GM10266 (cell line): ENCODE results near the gene ENGASE.

Experiments
- DNase-seq: peaks from one replicate; pipeline ENCODE4 v3.0.0; 2012; ENCODE audit errors: extremely low spot score
- TF ChIP-seq, protein P1 (sequence below): IDR thresholded peaks from 2 replicates; pipeline ENCODE4 v1.5.1; 2012; ENCODE audit warnings: mild to moderate bottlenecking, low read depth; ENCODE audit not compliant: control insufficient read depth, insufficient read depth; ENCODE audit errors: missing control alignments

ENGASE gene

DNA sequence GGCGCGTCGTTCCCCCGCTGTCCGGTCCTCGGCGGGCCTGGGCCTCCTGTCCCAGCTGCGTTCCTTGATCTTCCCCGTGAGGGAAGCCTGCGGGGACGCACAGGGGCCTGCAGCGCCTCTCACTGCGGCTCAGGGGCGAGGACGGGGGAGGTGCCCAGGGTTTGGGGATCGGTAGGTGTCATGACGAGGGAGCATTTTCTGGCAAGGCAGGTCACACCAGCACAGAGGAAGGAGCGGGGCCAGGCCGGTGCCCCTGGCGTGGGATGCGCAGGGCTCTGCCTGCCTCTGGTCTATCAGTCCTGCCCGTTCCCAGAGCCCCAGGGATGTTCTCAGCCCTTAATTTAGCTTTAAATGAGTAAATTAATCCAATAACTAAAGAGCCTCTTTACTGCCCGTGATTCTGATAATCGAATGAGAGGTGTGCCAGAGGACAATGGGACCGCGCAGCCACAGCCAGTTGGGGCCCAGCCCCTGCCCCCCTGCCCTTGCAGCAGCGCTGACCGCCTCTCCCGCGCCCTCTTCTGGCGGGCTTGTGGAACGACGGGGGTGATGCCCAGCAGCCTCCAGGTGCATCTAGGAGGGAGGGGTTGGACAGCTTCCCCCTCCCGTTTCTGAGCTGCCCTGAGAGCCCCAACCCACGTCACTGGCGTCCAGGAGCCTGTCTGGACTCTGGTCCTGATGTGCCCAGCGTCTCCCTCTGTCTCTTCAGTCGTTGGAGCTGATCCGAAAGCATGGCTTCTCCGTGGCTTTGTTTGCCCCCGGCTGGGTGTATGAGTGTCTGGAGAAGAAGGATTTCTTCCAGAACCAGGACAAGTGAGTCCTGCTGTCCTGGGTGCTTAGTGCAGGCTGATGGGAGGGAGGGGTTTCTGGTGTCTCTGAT, 7.9 kb downstream of the ENGASE start:
- peak; percentile 82 for DNase-seq
- TF ChIP-seq, protein P1, sequence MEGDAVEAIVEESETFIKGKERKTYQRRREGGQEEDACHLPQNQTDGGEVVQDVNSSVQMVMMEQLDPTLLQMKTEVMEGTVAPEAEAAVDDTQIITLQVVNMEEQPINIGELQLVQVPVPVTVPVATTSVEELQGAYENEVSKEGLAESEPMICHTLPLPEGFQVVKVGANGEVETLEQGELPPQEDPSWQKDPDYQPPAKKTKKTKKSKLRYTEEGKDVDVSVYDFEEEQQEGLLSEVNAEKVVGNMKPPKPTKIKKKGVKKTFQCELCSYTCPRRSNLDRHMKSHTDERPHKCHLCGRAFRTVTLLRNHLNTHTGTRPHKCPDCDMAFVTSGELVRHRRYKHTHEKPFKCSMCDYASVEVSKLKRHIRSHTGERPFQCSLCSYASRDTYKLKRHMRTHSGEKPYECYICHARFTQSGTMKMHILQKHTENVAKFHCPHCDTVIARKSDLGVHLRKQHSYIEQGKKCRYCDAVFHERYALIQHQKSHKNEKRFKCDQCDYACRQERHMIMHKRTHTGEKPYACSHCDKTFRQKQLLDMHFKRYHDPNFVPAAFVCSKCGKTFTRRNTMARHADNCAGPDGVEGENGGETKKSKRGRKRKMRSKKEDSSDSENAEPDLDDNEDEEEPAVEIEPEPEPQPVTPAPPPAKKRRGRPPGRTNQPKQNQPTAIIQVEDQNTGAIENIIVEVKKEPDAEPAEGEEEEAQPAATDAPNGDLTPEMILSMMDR = peak; percentile 81

DNA sequence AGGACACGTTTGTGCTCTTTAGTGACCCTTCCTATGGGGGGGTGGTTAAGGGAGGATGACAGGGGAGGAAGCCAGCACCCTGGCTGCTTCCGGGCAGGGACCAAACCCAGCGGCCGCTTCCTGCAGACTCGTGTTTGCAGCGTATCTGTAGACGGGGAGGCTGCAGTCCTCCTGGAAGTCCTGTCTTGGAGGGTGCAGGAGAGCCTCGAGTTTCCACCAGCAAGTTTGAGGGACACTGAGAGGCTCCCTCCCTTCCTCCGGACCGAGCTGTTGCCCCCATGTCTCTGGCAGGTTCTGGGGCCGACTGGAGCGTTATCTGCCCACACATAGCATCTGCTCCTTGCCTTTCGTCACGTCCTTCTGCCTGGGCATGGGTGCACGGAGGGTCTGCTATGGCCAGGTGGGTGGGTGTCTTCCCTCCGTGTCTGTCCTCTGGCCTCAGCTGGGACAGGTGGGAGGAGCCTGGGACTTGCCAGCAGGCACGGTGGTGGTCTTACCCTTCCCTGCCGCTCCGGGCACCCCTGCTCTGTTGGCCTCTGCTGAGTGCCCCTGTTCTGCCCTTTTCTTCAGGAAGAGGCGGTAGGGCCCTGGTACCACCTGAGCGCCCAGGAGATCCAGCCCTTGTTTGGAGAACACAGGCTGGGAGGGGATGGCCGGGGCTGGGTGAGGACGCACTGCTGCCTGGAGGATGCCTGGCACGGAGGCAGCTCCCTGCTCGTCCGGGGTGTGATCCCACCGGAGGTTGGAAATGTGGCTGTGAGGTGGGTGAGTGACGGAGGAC, 8.8 kb downstream of the ENGASE start:
- TF ChIP-seq, protein P1 = no peak
- no peak for DNase-seq

DNA sequence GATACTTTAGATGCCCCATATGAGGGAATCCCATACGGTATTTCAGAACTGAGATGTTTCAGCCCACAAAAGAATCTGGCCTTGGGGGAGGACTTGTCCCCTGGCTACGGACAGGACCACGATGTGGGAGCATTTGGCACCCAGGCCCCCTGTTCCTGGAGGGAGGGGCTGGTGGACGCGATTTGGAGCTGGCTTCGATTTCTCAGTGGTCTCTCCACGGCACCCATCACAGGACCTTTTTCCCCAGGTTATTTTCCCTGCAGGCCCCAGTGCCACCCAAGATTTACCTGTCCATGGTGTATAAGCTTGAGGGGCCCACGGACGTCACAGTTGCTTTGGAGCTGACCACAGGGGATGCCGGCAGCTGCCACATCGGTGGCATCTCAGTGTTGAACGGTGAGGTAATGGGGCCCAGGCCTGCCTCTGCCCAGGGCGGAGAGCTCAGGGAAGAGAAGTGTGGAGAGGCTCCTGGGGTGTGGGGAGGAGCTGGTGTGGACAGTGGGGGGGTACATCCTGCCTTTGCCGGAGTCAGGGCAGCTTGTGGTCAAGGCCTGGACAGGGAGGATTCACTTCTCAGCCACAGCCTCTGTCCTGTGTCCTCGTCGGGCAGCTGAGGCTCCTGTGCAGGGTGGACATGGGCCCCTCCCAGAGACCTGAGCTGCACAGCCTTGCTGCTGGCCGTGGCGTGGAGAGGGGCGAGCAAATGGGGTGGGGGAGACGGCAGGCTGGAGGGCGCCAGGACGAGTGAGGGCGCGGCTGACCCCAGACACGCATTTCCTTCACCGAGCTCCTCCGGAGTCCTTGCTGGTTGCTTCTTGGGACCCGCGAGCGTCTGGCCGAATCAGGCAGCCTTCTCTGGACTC, 9.9 kb downstream of the ENGASE start:
- TF ChIP-seq, protein P1 = no peak
- no peak for DNase-seq

DNA sequence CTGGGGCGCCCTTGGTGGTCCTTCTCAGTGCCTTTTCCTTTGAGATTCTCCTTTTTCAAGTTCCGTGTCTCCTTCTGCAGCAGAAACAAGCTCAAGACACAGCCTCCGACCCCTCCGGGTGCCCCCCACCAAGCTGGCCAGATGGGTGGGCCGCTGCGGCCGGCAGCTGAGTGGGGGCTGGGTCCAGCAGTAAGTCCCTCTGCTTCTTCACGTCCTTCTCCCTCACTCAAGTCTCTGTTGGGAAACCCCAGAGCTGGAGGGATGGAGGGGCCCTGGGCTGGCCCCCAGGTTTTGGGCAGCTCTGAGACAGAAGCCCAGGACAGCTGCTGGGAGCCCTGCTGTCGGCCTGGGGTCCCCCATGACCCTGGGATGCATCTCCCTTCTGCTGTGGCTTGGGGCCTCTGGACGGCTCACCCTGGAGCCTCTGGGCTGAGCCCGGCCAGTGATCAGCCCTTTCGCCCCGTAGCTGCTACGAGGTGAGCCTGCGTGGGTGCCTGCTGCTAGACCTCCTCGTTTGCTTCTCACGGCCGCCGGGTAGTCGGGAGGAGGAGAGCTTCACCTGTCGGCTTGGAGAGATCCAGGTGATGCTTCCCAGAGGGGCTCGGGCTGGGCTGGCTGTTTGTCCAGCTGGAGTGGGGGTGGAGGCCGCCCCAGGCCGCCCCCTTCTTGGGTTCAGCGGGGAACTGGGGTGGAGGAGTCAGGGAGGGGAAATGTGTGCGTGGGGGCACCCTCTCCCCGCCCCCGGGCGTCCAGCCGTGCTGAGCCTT, 10.7 kb downstream of the ENGASE start:
- DNase-seq = no peak
- TF ChIP-seq, protein P1 = no peak

DNA sequence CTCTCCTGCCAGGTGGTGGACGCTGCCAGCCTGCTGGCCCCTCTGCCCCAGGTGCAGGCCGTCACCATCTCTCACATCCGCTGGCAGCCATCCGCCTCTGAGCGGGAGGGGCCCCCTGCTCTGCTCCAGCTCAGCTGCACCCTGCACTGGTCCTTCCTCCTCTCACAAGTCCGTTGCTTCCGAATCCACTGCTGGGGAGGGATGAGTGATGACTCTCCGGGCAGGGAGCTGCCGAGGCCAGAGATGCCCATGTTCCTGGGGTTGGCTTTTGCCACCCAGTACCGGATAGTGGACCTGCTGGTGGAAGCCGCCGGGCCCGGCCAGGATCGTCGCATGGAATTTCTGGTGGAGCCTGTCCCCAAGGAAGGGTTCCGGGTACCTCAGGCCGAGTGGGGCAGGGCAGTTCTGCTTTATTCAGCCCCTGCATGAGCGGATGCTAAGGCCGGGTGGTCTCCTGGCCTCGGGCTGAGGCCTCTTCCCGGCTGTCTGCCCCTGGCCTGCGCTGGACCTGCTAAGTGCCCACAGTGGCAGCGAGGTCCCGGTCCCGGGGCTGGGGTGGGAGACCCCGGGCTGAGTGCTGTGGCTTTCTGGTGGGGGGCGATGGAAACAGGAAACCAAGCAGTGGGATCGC, 11.4 kb downstream of the ENGASE start:
- TF ChIP-seq, protein P1 = no peak
- no peak for DNase-seq
